Right lobe of liver (tissue), 4 donors: Measurements from ENCODE around the gene BDKRB2.

Experiments
- POLR2A ChIP-seq: fragments of 450-650 bp; IDR thresholded peaks from one replicate; pipeline ENCODE4 v1.6.1; 2017; ENCODE audit warnings: antibody characterized with exemption, mild to moderate bottlenecking
- TF ChIP-seq, protein P1 (sequence below), 4 donors: fragments of 200-600 bp in 3 of 4; fragments of 450-650 bp in 1 of 4; IDR thresholded peaks; one replicate each; pipeline versions ENCODE4 v1.5.1 to v1.8.0; 2016 to 2022; ENCODE audit warnings: antibody characterized with exemption in 4 of 4, mild to moderate bottlenecking in 2 of 4
- donor health status: DM: no; HTN: no; CAD: no.
- donor health status: DM: no; HTN: no; CAD: no.
- donor health status: DM: no; HTN: yes; CAD: no.

DNA sequence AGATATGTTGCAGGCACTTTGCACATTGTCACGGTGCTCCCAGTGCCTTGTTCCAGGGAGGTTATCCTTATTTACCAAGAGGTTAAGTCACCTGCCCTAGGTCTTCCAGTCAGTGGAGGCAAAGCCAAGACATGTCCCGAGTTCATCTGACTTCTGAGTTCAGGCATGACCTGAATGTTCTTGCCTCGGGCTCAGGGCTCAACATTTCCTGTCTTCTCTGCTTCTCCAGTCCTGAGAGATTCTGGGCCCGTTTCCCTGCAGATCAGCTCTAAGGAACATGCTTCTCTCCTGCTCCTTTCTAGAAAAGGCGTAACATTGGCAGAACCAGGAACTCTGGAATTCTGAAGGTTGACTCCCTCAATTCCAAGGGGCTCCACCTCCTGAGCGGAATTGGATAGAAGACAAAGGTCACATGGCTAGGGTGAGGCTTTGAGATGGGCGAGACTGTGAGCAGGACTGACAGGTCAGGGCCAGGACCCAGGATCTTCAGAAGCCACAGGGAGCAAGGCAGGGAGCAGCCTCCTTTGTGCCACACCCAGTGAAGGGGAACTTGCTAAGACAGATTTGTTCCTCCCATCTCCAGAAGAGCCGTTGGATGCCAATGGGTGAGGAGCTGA is 19.9 kb downstream of the BDKRB2 start:
- TF ChIP-seq, protein P1, sequence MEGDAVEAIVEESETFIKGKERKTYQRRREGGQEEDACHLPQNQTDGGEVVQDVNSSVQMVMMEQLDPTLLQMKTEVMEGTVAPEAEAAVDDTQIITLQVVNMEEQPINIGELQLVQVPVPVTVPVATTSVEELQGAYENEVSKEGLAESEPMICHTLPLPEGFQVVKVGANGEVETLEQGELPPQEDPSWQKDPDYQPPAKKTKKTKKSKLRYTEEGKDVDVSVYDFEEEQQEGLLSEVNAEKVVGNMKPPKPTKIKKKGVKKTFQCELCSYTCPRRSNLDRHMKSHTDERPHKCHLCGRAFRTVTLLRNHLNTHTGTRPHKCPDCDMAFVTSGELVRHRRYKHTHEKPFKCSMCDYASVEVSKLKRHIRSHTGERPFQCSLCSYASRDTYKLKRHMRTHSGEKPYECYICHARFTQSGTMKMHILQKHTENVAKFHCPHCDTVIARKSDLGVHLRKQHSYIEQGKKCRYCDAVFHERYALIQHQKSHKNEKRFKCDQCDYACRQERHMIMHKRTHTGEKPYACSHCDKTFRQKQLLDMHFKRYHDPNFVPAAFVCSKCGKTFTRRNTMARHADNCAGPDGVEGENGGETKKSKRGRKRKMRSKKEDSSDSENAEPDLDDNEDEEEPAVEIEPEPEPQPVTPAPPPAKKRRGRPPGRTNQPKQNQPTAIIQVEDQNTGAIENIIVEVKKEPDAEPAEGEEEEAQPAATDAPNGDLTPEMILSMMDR (IDR thresholded peaks at IDR 0.05), result no peak
- TF ChIP-seq POLR2A, result no peak
